ENCODE results near the gene ZNF687.

ZNF687 gene

DNA sequence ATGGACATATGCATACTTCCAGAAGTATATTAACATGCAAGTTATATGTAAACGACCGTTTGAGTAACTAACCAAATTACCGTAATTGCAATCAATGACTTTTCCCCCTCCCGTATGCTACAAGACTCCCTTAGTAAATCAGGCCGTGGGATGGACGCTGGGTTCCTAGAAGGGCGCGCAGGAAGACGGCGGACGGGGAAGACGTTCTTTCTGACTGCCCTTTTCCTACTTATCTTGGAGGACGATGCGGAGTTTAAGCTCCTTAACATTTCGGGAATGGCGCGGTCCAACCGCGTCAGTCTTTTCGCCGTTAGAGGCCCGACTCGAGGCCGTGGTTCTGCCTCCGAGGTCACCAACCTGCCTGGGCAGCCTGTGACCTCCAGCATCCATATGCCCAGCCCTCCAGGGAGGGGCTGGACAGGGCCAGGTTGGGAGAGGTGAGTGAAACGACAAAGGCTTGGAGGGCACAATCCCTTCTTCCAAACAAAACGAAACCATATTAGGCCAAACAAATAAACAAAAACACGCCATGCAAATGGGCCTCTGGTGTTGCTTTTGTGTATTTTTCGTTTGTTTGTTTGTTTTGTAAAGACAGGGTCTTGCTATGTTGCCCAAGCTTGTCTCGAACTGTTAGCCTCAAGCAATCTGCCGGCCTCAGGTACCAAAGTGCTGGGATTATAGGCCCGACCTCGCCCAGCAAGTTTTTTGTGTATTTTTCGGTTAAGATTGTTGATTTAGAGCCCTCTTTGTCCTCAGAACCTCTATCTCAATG is 46.0 kb downstream of the ZNF687 start:
- Histone ChIP-seq H3K79me2 (ENCODE audit: control insufficient read depth, low read length) (peaks cover 35% of the 10 kb centered on the region), H3K36me3 (ENCODE audit: control insufficient read depth, low read length) (peaks cover 25% of the 10 kb centered on the region), H3K9me2 (replicated peaks; ENCODE audit: control insufficient read depth, low read length) (no peaks in the 10 kb centered on the region), H3K9me3 (ENCODE audit: control insufficient read depth, insufficient read depth, low read length) (no peaks in the 10 kb centered on the region), H3K4me3 (ENCODE audit: low read length) (peak overlapping the region; percentile 93), H3K4me2 (ENCODE audit: low read length) (peak overlapping the region; percentile 99), H3K27me3 (ENCODE audit: control insufficient read depth, low read length) (no peaks in the 10 kb centered on the region), H3K27ac (ENCODE audit: low read depth, low read length) (peak overlapping the region; percentile 71; the same call in 1 of the 2 replicates), H4K20me1 (ENCODE audit: control insufficient read depth, insufficient read depth, low read depth, low read length) (no peaks in the 10 kb centered on the region), H3F3A (ENCODE audit: control insufficient read depth, insufficient read depth) (no peaks in the 10 kb centered on the region), H3K4me1 (ENCODE audit: control insufficient read depth, low read length) (peaks cover 28% of the 10 kb centered on the region)
- TF ChIP-seq, protein P1, sequence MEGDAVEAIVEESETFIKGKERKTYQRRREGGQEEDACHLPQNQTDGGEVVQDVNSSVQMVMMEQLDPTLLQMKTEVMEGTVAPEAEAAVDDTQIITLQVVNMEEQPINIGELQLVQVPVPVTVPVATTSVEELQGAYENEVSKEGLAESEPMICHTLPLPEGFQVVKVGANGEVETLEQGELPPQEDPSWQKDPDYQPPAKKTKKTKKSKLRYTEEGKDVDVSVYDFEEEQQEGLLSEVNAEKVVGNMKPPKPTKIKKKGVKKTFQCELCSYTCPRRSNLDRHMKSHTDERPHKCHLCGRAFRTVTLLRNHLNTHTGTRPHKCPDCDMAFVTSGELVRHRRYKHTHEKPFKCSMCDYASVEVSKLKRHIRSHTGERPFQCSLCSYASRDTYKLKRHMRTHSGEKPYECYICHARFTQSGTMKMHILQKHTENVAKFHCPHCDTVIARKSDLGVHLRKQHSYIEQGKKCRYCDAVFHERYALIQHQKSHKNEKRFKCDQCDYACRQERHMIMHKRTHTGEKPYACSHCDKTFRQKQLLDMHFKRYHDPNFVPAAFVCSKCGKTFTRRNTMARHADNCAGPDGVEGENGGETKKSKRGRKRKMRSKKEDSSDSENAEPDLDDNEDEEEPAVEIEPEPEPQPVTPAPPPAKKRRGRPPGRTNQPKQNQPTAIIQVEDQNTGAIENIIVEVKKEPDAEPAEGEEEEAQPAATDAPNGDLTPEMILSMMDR (IDR thresholded peaks at IDR 0.05; ENCODE audit: low read depth, low read length, poor library complexity, severe bottlenecking) = no peak
- no peak for TF ChIP-seq EZH2phosphoT487 (IDR thresholded peaks at IDR 0.05; ENCODE audit: borderline replicate concordance, low read length)

DNA sequence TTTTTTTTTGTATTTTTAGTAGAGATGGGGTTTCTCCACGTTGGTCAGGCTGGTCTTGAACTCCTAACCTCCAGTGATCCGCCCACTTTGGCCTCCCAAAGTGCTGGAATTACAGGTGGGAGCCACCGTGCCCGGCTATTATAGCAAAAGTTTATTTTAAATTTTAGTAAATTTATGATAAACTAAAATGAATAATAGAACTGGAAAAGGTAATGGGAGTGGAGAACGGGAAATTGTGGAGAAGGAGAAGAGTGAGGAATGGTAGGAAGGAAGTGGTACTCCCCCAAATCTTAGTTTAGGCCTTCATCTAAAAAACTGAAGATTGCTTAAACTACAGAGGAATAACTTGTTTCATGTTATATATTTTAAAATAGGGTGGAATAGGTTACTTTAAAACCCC is 52.7 kb downstream of the ZNF687 start:
- Histone ChIP-seq H3K4me3 (ENCODE audit: low read length) (no peak overlapping the region), H3K9me2 (replicated peaks; ENCODE audit: control insufficient read depth, low read length) (no peaks in the 10 kb centered on the region), H3K27me3 (ENCODE audit: control insufficient read depth, low read length) (no peaks in the 10 kb centered on the region), H3K4me1 (ENCODE audit: control insufficient read depth, low read length) (peaks cover 4% of the 10 kb centered on the region), H3K36me3 (ENCODE audit: control insufficient read depth, low read length) (no peaks in the 10 kb centered on the region), H3K9me3 (ENCODE audit: control insufficient read depth, insufficient read depth, low read length) (no peaks in the 10 kb centered on the region), H3K4me2 (ENCODE audit: low read length) (no peak overlapping the region), H3F3A (ENCODE audit: control insufficient read depth, insufficient read depth) (peaks cover 7% of the 10 kb centered on the region; the same call in 1 of the 2 replicates), H4K20me1 (ENCODE audit: control insufficient read depth, insufficient read depth, low read depth, low read length) (no peaks in the 10 kb centered on the region), H3K27ac (ENCODE audit: low read depth, low read length) (no peak overlapping the region), H3K79me2 (ENCODE audit: control insufficient read depth, low read length) (no peaks in the 10 kb centered on the region)
- TF ChIP-seq, protein P1 (IDR thresholded peaks at IDR 0.05; ENCODE audit: low read depth, low read length, poor library complexity, severe bottlenecking) = no peak
- TF ChIP-seq EZH2phosphoT487 (IDR thresholded peaks at IDR 0.05; ENCODE audit: borderline replicate concordance, low read length) = no peak

DNA sequence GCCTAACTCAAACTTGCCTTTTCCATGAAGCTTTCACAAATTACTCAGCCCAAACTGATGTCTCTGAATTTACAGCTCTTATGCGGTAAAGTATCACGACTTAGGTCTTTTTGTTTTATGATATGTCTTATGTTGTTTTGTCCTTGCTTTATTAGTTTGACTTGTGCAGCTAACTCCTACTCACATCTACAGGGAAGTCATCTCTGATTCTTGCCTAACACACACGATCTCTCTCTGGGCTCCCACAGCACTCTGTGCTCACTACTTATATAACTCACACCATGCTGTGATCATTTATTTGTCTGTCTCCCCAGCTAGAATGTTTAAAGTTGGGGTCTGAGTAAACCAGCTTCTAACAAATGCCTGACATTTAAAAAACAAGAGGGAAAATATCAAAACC is 54.5 kb downstream of the ZNF687 start:
- H3K27ac ChIP-seq (ENCODE audit: low read depth, low read length) = no peak overlapping the region
- H3K4me3 ChIP-seq (ENCODE audit: low read length) = no peak overlapping the region
- H4K20me1 ChIP-seq (ENCODE audit: control insufficient read depth, insufficient read depth, low read depth, low read length) = no peaks in the 10 kb centered on the region
- H3F3A ChIP-seq (ENCODE audit: control insufficient read depth, insufficient read depth) = peaks cover 14% of the 10 kb centered on the region
- no peaks in the 10 kb centered on the region for H3K79me2 ChIP-seq (ENCODE audit: control insufficient read depth, low read length)
- no peaks in the 10 kb centered on the region for H3K9me3 ChIP-seq (ENCODE audit: control insufficient read depth, insufficient read depth, low read length)
- no peaks in the 10 kb centered on the region for H3K9me2 ChIP-seq (replicated peaks; ENCODE audit: control insufficient read depth, low read length)
- peaks cover 10% of the 10 kb centered on the region for H3K4me1 ChIP-seq (ENCODE audit: control insufficient read depth, low read length)
- H3K27me3 ChIP-seq (ENCODE audit: control insufficient read depth, low read length) = no peaks in the 10 kb centered on the region
- H3K4me2 ChIP-seq (ENCODE audit: low read length) = no peak overlapping the region
- TF ChIP-seq, protein P1 (IDR thresholded peaks at IDR 0.05; ENCODE audit: low read depth, low read length, poor library complexity, severe bottlenecking) = no peak
- no peak for TF ChIP-seq EZH2phosphoT487 (IDR thresholded peaks at IDR 0.05; ENCODE audit: borderline replicate concordance, low read length)
- peaks cover 3% of the 10 kb centered on the region for H3K36me3 ChIP-seq (ENCODE audit: control insufficient read depth, low read length)

Data from DOHH2 (cell line).